GM12872 (cell line): Measurements from ENCODE around the gene NDST4.
A peak's percentile ranks its signal among the peaks of the same experiment; 100 is the strongest.

Experiments
- CTCF ChIP-seq: IDR thresholded peaks from 3 replicates; pipeline ENCODE4 v1.5.1; 2011; ENCODE audit warnings: low read depth, mild to moderate bottlenecking, low read length, moderate library complexity; ENCODE audit not compliant: insufficient read depth

The NDST4 gene

GRCh38 chr4:115054836-115055235, 58.6 kb downstream of the NDST4 start:
- TF ChIP-seq CTCF: no peak

- no peak for TF ChIP-seq CTCF
These were observed 60.1 kb downstream of the NDST4 start for GRCh38 chr4:115053313-115053712.

DNA sequence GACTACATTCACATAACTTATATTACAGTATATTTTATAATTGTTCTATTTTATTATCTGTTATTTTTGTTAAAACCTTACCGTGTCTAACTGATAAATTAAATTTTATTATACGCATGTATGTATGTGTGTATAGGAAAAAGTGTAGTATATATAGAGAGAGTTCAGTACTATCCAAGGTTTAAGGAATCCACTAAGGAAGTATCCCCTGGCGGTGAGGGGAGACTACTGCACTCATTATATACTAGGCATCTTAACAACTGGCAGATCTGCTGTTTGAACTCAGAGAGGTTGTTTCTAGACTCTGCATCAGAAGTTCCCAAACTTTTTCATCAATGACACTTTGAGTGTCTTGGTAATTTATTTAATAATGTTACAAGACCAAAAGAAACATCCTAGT, 70.9 kb downstream of the NDST4 start:
- peak; percentile 37; the same call in 2 of the 3 replicates for TF ChIP-seq CTCF

DNA sequence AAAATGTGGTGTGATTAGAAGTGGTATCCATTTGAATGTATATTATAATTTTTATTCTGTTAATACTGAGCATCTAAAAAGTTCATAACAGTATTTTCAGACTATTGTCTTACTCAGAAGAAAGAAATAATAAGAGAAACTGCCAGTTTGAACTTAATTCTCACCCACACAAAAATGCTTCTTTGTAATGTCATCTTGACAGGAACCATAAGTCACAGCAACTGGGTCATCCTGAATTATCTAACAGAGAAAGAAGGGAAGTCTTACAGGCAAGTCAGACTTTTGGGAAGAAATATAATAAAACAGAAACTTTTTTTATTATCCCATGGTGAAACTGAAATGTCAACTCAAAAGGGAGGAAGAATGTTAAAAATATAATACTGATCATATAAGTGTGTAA, 83.1 kb downstream of the NDST4 start:
- no peak for TF ChIP-seq CTCF

DNA sequence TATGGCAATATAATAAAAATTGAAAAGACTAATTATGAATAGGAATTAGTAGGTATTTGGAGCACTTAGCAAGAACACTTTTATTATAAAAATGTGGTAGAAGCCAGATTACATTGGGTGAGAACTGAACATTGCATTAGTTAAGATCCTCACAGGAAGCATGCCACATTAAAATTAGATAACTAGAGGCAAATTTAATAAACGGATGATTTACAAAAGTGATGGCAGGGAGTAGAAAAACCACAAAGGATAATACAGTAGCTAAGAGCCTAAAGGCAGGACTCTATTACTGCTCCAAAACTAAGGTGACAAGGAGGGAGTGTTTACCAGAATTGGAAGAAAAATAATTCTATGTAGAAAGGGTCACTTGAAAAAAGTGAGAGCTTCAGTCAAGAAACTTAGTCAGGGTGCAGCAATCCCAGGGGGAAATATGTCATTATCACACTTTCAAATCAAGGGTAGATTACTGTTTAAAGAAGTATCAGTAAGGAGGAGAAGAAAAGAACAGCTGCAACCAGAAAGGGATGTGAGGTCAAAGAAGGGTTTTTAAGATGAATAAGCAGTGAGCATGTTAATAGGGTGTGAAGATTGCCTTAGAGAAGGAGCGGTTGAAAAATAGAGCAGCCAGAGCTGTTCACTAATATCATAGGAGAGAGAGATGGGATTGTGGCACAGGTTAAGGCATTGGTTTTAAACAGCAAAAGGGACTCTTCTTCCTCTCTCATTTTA, 84.6 kb downstream of the NDST4 start:
- no peak for TF ChIP-seq CTCF

GRCh38 chr4:114999880-115000279, 113.5 kb downstream of the NDST4 start:
- TF ChIP-seq CTCF: no peak

DNA sequence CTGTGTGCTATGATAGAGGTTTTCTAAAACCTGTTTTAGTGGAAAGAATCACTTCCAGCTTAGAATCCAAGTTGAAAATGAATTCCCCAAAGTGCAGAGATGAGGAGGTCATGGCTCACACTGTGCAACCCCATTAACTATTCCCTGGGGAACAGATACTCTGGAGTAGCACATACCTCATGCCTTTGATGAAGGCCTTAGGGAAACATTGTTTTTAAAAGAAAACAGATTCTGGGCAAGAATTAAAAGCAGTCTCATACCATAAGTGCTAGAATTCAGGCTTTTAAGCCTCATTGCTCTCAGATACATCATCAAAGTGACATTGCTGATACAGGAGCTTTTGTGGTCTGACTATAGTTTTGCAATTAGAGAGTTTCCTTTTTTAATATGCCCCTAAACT, 115.1 kb downstream of the NDST4 start:
- TF ChIP-seq CTCF: no peak
